ENCODE measurements around the gene RCOR1. TPM values are rescaled to one million over a fixed set of nuclear protein-coding genes. Genes with fewer than 3 reads are reported as not detected.

Gene RCOR1
- total and polyA plus RNA-seq, 2 of the 8 experiments (the other 6 are each of a cell fraction or from before 2014, with no cell fraction given) = 12.3 to 26.3 TPM

DNA sequence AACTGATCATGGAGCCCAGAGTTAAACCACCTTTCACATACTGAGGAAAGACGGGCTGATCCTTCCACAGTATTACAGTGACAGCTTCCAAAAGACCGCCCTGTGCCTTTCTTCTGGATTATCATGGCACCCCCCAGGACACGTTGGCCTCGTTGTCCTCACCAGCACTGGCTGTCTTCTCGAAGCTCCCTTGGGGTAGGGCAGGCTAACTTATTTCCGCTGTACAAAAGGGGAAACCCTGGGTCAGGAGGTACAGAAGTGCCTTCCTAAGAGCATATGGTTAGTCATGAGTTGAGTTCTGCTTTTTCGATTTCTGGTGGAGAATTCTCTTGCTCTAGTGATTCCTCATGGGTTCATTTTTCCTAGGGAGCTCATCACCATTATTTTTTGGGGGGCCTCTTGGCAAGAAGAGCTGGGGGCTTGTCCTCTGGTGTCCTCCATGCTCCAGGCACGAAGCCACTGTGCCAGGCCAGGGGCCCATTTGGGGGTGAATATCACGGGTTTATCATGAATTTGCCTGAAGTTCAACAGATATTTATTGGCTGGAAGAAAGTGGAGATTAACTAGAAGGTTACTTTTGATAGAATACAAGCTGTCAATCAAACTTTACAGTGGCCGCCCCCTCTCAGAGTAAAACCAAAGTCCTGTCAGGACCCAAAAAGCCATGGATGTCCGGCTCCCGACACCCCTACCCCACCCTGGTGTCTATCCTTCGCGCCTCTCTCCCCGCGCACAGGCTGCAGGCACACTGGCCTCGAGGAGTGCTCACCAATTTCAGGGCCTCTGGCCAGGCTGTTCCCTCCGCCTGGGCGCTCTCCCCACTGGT is 176.0 kb downstream of the RCOR1 start:
- no peak overlapping the region for H3K4me3 ChIP-seq (ENCODE audit: extremely low read depth in 1 of 4, insufficient read depth in 2 of 4, low read depth in 3 of 4, low read length in 4 of 4)
- no peak overlapping the region for H2BK120ac ChIP-seq (replicated peaks; ENCODE audit: low read depth, low read length)
- H4K91ac ChIP-seq (replicated peaks; ENCODE audit: insufficient read length, low read length) = no peak overlapping the region
- no peak overlapping the region for H2BK20ac ChIP-seq (ENCODE audit: low read length)
- H2BK15ac ChIP-seq (ENCODE audit: low read length) = no peak overlapping the region
- H3K79me2 ChIP-seq (ENCODE audit: control insufficient read depth in 1 of 2, insufficient read depth in 2 of 2, low read length in 2 of 2) = no peaks in the 10 kb centered on the region
- no peak overlapping the region for H4K5ac ChIP-seq (ENCODE audit: insufficient read length, low read depth, low read length)
- no peaks in the 10 kb centered on the region for H3K27me3 ChIP-seq (replicated peaks in 1 of 4; ENCODE audit: control insufficient read depth in 3 of 4, extremely low read depth in 1 of 4, insufficient read depth in 3 of 4, low read length in 3 of 4)
- no peak overlapping the region for H2BK5ac ChIP-seq (ENCODE audit: low read depth, low read length)
- H3K9ac ChIP-seq (replicated peaks in 1 of 4; ENCODE audit: extremely low read depth in 1 of 4, low read depth in 3 of 4, low read length in 3 of 4) = no peak overlapping the region
- peaks cover 0 to 4% (median 0%) of the 10 kb centered on the region in 4 experiments; a peak in 2 of 7 replicates for H3K4me1 ChIP-seq (replicated peaks in 1 of 4; ENCODE audit: control insufficient read depth in 3 of 4, insufficient read depth in 4 of 4, low read length in 3 of 4)
- no peak overlapping the region for H3K23ac ChIP-seq (ENCODE audit: insufficient read length)
- WGBS, 2 experiments (ENCODE audit: extremely low coverage in 1 of 2, insufficient coverage in 1 of 2, insufficient read length in 1 of 2, insufficient replicate concordance in 2 of 2, low coverage in 1 of 2, low lambda C conversion rate in 2 of 2, missing lambda C conversion rate in 1 of 2) = 88% methylated on average over 19 of the region's 19 CpGs; no CpG with 5 or more reads in 1 of the 2 experiments
- H3K27ac ChIP-seq (ENCODE audit: low read depth, low read length) = no peak overlapping the region
- no peaks in the 10 kb centered on the region for H3K36me3 ChIP-seq (ENCODE audit: control insufficient read depth in 2 of 4, insufficient read depth in 4 of 4, low read length in 3 of 4)
- FAIRE-seq (no peak), DNase-seq (ENCODE audit: low read depth in 1 of 2, low spot score in 2 of 2) (no peak)
- H2AFZ ChIP-seq (ENCODE audit: low read length) = 0 out of 2 replicates have a peak overlapping the region, but pooled peaks have one; percentile 52
- no peak overlapping the region for H3K4me2 ChIP-seq (ENCODE audit: insufficient read depth in 1 of 2, low read depth in 2 of 2, low read length in 2 of 2)
- H2BK12ac ChIP-seq (ENCODE audit: low read depth, low read length) = 0 out of 2 replicates have a peak overlapping the region, but pooled peaks have one; percentile 60
- ChIA-PET POLR2A (ENCODE audit: partially characterized antibody) (interaction anchor here (1.6 kb wide), 1 partner anchor 18 kb away, joined by 5 read pairs; no protein-coding TSS in a partner anchor), CTCF (ENCODE audit: partially characterized antibody) (interaction anchor here (2.1 to 8.4 kb wide), 2 partner anchors 74 to 150 kb away, joined by 6 to 63 read pairs; no protein-coding TSS in a partner anchor)
- no peak overlapping the region for H3K18ac ChIP-seq (ENCODE audit: extremely low read depth, low read length)
- no peaks in the 10 kb centered on the region for H4K20me1 ChIP-seq (replicated peaks in 1 of 2; ENCODE audit: control insufficient read depth in 1 of 2, insufficient read depth in 2 of 2, low read length in 2 of 2)
- H3K23me2 ChIP-seq (ENCODE audit: low read depth, low read length) = no peaks in the 10 kb centered on the region
- H3K9me3 ChIP-seq (ENCODE audit: insufficient read depth in 2 of 2, low read depth in 1 of 2, low read length in 1 of 2) = no peaks in the 10 kb centered on the region
- H2AK5ac ChIP-seq (ENCODE audit: low read depth, low read length) = no peak overlapping the region
- no peak overlapping the region for H3K14ac ChIP-seq (ENCODE audit: insufficient read length)
- H3K56ac ChIP-seq (replicated peaks; ENCODE audit: insufficient read length, low read depth, low read length) = no peak overlapping the region
- no peak overlapping the region for H3K4ac ChIP-seq (replicated peaks; ENCODE audit: insufficient read length, low read depth, low read length)
- no peaks in the 10 kb centered on the region for H3K79me1 ChIP-seq (ENCODE audit: low read depth, low read length)
- H4K8ac ChIP-seq (ENCODE audit: extremely low read depth, insufficient read depth, low read length) = no peak overlapping the region
- TF ChIP-seq POLR2AphosphoS5 (IDR thresholded peaks at IDR 0.05; ENCODE audit: low read depth, low read length) (no peak), FOSL1 (IDR thresholded peaks at IDR 0.05; ENCODE audit: insufficient read depth, low read depth, low read length) (no peak), ASH2L (IDR thresholded peaks at IDR 0.05; ENCODE audit: low read length) (no peak), CHD2 (IDR thresholded peaks at IDR 0.05; ENCODE audit: low read length) (no peak)
